Right lung (tissue), 5 donors: Measurements from ENCODE around the gene FAM171A1. TPM values are rescaled to one million over a fixed set of nuclear protein-coding genes. Genes with fewer than 3 reads are reported as not detected.

Experiments
- DNase-seq, 2 donors: peaks; one replicate each; pipeline ENCODE4 v3.0.0-alpha.2; 2013
- polyA plus RNA-seq, 5 donors: library from polyadenylated mRNA; unstranded; fragments of 120-200 nt; gene quantifications; one replicate each; pipeline versions ENCODE4 v1.2.1 to v1.2.3, GENCODE V29; 2013; ENCODE audit warnings: inconsistent platforms in 1 of 5, low replicate concordance in 1 of 5; ENCODE audit not compliant: insufficient read length in 5 of 5, insufficient read depth in 1 of 5

The FAM171A1 gene
- polyA plus RNA-seq, 5 donors, result 54.4 to 67.0 (median 66.4) TPM

DNA sequence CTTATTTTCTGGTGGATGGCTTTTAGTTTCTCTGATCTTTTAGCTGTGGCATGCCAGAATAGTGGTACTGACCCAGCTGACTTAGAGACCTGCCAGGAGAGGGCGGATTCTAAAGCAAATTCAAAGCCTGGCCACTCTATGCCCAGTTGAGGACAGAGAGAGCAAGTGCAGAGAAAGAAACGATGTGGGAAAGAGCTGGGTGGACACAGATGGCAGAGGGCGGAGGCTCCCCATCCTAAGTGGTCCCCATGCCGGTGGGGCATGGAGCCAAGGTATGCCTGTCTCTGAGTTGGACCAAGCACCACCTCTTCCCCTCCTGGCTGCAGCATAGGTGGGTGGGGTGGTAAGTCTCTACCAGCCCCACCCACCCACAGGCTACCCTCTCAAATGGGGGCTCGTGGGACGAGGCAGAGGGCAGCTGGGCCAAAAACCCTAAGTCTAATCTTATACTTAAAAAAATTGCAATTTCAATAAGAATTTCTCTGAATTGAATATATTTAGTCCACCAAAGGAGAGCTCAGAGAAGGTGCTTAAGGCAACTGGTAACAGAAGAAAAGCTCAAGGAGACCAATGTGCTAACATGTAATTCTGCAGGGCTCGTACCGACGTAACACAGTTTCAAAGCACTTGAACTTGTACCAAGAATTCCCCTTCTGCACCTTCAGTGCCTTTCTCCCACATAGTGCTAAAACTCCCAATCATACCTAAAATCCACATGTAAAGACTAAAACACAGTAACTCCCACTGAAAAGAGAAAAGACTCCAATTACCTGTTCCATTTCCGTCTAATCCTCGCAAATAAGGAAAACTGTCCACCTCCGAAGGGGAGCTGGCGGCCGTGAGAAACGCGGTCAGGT is 116.9 kb downstream of the FAM171A1 start:
- DNase-seq, result no peak

DNA sequence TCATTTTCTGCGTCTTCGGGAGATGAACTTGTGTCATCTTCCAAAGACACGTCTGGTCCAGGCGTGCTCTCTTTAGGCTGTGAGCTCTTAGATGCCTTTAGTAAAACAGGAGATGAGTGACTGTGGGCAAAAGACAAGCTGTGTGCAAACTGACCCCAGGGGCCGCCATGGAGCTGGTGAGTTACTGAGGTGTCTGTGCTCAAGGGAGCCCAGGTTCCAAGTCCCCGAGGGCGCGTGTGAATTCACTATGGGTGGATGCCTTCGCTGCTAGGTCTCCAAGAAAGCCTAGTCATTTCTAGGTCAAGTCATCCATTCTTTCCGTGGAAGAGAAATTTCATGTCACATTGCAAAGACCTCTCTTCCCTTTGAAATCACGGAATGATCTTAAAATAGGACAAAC is 118.7 kb downstream of the FAM171A1 start:
- DNase-seq, result no peak

- DNase-seq, result no peak
These were observed 119.2 kb downstream of the FAM171A1 start for GRCh38 chr10:15251791-15252380.

DNA sequence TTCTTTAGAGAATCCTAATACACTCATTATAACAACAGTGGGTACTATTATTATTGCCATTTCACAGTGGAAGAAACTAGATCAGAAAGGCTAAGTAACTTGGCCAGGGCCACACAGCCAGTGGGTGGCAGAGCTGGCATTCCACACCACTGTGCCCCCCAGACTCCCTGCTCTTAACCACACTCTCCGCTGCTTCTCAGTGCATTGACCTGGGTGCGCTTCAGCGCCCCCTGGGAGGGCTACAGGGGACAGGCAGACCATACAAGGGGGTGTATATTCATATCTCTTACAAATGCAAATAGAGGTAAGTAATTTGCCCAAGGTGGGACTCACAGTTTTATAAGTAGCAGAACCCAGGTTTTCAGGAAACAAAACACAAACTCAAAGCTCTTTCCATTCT is 125.6 kb downstream of the FAM171A1 start:
- no peak for DNase-seq

- no peak for DNase-seq
These were observed 126.4 kb downstream of the FAM171A1 start for GRCh38 chr10:15244635-15245197.

DNA sequence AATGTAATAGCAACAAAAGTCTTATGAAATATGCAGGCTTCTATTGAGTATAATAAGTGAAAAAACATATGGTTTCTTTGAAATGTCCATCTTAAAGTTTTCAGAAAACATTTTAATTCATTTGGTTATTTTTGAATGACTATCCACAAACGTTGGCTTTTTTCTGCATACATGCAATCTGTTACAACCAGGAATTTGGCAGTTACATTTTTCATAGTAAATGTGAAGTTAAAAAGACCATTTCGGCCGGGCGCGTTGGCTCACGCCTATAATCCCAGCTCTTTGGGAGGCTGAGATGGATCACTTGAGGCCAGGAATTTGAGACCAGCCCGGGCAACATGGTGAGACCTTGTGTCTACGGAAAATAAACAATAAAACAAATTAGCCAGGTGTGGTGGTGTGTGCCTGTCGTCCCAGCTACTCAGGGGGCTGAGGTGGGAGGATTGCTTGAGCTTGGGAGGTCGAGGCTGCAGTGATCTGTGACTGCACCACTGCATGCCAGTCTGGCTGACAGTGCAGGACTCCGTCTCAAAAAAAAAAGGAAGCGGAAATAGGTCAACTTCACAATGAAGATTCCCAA is 128.7 kb downstream of the FAM171A1 start:
- no peak for DNase-seq

DNA sequence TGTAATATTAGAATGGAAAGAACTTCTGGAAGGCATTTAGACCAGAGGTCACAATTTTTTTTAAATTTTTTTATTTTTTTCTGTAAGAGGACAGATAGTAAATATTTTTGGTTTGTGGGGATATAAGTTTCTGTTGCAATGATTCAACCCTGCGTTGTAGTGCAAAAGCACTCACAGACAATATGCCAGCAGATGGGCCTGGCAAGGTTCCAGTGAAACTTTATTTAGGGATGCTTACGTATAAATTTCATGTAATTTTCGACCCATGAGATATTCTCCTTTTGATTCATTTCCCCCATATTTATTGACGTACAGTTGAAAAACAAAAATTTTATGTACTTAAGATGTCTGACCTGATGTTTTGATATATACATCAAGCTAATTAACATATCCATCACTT is 129.8 kb downstream of the FAM171A1 start:
- DNase-seq, result no peak

DNA sequence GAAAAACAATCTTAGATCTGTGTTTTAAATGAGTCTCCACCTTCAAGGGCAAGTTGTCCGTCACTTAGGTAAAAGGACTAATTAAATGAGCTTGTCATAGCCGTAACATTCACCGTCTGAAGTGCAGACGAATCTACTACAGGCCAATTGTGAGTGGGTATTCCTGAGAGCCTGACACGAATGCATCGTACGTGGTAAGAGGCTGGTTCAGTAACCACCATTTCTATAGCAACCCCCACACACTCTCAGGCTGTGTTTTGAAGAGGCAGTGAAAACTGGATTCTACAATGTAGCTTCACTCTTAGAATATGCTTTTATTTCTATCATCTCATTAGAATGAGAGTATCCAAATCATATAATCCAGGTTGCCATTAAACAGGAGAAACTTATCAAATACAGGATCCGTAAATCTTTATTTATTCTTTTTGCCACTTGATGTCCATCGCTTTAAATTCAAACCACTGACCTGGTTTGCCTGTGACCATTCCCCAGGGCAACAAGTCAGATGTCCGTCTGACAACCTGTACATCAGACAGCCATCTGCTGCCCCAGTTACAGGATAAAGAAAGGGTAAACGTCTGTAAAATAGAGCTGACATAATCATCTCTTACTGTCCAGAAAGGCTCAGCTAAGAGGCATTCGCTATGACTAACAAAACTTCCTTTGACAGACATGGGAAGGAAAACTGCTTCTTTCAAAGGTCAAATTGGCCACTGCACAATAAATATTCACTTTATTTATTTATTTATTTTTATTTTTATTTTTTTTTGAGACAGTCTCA is 132.3 kb downstream of the FAM171A1 start:
- no peak for DNase-seq

- DNase-seq, result peak; percentile 9 to 40
These were observed 133.7 kb downstream of the FAM171A1 start for GRCh38 chr10:15237351-15237750.

DNA sequence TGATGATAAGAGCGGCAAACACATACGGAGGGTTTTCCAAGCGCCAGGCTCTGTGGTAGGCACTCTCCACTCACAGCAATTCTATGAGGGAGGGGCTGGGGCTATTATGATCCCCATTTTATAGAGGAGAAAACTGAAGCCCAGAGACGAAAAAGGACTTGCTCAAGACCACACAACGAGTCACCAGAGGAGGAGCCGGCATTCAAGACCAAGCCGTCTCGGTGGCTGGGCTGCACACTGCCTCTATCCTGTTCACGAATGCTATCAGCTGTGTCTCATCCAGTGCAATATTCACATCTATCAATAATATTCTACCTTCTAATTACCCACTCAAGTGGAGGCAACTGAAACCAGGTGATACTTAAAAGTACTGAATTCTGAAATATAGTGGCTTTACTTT is 134.7 kb downstream of the FAM171A1 start:
- DNase-seq, result no peak

DNA sequence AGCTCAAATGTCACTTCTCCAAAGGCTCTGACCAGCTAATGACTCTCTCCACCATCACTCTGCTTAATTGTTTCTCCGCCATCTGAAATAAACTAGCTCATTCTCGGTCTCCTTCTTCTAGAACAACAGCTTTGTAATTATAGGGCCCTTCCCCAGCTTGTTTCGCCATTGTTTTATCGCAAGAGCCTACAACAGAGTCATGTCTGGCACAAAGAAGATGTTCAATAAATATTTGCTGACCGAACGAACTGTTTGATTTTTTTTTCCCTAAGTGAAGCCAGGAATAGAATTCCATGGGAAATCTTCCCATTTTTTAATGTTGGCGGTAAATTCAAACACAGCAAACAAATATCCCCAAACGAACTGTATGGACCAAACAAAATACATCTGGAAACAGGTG is 138.8 kb downstream of the FAM171A1 start:
- DNase-seq, result no peak

GRCh38 chr10:15231426-15231825 is 139.7 kb downstream of the FAM171A1 start:
- DNase-seq, result no peak

GRCh38 chr10:15230257-15230656 is 140.8 kb downstream of the FAM171A1 start:
- no peak for DNase-seq

DNA sequence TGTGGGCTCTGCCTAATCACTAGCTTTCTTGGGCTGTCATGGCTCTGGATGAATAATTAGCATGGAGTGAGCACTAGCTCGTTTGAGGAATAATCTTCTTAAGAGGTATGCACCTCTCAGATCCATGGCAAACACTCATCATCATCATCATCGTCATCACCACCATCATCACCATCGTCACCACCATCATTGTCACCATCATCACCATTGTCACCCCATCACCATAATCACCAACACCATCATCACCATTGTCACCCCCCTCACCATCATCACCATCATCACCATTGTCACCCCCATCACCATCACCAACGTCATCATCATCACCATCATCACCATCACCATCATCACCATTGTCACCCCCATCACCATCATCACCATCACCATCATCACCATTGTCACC is 141.8 kb downstream of the FAM171A1 start:
- DNase-seq, result no peak

- no peak for DNase-seq
These were observed 142.7 kb downstream of the FAM171A1 start for GRCh38 chr10:15228426-15228825.

DNA sequence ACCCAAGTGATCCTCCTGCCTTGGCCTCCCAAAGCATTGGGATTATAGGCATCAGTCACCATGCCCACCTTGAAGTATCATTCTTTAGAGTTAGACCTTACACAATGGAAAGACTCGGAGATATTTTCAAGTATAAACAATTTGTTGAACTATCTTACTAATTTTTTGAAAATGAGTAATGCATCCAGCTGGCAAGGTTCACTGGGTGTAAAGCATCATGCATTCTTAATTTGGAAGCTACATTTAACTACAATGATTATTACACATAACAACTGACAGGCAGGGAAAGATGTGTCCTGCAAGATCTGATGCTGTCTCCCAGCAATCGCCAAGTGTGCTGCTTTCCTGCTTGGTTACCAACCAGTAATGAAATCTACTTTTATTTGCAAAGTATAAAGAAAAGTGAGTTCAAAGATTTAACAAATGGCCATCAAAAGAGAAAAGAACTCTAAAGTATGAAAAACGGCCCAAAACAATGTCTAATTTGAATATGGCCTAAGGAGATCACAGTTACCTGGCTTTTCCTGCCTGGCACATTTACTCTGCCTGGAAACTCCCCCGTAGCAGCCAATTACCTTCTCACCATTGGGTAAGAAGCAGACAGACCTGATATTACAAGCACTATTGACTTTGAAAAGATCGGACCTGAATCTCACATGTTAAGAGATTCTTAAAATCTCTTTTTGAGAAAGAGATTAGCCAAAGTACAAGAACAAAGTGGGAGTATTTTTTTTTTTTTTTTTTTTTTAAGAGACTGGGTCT is 143.3 kb downstream of the FAM171A1 start:
- no peak for DNase-seq

GRCh38 chr10:15225511-15225910 is 145.6 kb downstream of the FAM171A1 start:
- no peak for DNase-seq

- no peak for DNase-seq
These were observed 146.1 kb downstream of the FAM171A1 start for GRCh38 chr10:15224948-15225347.

DNA sequence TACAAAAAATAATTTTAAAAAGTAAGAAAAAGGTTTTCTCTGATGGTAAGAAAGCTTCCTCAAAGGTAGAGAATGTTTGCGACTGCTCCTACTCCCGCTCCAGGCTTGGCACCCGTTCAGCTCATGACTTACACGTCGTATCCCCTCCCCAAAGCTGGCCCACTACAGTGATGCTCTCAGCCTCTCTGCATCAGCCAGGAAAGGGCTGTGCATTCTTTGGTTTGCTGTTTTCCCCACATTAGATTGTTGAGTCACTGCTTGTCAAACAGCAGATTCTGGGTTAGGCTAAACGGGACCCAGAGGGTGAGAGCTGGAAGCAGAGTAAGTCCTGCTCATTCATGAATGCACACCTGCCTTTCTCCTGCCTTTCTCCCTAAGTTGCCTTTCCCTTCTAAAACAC is 147.9 kb downstream of the FAM171A1 start:
- DNase-seq, result no peak

- no peak for DNase-seq
These were observed 148.6 kb downstream of the FAM171A1 start for GRCh38 chr10:15222511-15222910.

DNA sequence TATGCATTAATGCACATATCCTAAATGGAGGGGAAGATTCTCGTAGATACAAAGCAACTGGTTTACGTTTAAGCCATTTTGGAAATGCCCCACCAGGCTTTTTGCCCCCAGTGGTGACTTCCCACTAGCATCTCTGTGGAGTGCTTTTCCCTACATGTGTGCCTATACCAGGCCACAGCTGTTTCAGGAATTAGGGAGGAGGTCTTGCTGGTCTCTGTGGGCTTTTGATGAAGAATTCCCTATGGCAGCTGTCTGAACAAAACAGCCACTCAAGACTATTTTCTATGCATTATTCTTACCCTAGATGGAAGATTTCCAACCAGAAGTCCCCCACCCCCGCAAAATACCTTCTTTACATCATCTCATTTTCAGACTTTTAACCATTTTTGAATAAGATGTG is 150.6 kb downstream of the FAM171A1 start:
- no peak for DNase-seq
